GM19452 (cell line): ENCODE results near the gene CLASP1.
"Not testable (repeated sequence)": the region's sequence is repeated elsewhere in the genome, so short reads cannot be mapped to it uniquely, and the experiment has no call there.

ENCODE experiments used
- ATAC-seq: cut with Tn5 transposase; IDR thresholded peaks from one replicate; pipeline ENCODE4 v1.9.1; 2021; ENCODE audit not compliant: unreplicated experiment

CLASP1 gene

DNA sequence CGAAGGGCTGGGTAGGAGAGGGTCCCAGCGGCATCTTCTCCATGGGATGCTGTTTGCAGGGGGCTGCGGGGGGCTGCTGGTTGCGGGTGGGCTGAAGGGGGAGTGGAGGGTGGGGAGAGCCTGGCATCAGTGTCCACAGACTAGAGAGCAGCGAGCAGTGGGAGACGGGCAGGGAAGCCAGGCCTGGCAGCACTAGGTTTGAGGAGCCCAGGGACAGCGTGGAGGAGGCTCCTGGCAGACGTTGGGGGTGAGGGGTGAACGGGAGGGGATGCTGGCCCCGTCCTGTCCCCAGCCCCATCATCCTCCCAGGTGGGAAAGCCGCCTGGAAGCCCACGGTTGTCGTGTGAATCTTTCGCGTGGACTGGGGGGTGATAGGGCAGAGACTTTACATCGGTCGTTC is 316.0 kb downstream of the CLASP1 start:
- ATAC-seq: no peak

DNA sequence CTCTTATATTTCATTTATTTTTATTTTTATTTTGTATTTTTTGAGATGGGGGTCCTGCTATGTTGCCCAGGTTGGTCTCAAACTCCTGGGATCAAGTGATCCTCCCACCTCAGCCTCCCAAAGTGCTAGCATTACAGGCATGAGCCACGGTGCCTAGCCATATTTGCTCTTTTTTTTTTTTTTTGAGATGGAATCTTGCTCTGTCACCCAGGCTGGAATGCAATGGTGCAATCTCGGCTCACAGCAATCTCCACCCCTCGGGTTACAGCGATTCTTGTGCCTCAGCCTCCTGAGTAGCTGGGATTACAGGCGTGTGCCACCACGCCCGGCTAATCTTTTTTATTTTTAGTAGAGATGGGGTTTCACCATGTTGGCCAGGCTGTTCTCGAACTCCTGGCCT is 317.9 kb downstream of the CLASP1 start:
- ATAC-seq: not testable (repeated sequence)

DNA sequence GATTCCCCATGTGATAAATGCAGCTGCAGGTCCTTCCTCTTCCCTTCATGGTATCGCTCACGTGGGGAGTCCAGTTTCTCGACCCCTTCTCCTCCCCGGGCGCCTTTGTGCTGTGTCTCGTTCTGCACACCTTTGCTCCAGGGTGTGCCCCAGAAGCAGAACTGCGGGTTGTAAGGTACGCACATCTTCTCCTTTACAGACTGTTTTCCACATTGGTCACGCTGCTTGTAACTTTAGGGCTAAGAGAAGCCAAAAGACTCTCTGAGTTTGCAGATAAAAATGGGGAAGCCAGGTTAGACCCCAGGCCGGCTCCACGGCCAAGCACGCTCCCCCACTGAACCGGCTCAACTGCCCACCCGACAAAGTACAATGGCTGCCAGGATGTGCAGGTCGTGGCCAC is 318.3 kb downstream of the CLASP1 start:
- ATAC-seq: no peak

DNA sequence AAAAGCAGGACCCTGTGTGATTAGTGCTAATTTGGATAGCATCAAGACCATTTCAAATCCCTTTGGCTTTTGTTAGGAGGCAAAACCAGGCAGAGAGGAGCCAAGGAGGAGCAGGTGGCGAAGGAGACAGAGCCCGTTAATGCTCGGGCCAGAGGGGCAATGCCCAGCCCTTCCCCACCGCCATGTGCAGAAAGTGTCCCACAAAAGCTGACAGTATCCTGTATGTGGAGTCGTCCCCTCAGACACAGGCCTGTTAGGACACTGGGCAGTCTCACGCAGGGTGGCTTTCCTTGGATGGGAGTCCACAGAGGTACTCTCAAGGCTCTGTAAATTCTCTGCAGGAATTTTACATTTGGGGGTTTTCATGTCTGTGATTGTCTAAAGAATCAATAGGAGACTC is 319.5 kb downstream of the CLASP1 start:
- no peak for ATAC-seq

DNA sequence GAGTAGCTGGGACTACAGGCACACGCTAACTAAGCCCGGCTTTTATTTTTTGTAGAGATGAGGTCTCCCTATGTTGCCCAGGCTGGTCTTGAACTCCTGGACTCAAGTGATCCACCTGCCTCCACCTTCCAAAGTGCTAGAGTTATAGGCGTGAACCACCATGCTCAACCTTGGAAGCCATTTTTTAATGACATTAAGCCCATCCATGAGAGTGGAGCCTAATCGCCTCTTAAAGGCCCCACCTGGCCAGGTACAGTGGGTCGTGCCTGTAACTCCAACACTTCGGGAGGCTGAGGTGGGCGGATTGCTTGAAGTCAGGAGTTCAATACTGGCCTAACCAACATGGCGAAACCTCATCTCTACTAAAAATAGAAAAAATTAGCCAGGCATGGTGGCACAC is 322.6 kb downstream of the CLASP1 start:
- no peak for ATAC-seq

DNA sequence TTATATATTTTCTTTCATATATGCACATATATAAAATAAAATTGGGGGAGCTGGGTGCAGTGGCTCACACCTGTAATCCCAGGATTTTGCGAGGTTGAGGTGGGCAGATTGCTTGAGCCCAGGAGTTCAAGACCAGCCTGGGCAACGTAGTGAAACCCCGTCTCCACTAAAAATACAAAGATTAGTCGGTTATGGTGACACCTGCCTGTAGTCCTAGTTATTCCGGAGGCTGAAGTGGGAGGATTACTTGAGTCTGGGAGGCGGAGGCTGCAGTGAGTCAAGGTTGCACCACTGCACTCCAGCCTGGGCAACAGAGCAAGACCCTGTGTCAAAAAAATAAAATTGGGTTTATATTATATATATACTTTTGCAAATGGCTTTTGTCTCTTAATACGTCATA is 324.7 kb downstream of the CLASP1 start:
- no peak for ATAC-seq

DNA sequence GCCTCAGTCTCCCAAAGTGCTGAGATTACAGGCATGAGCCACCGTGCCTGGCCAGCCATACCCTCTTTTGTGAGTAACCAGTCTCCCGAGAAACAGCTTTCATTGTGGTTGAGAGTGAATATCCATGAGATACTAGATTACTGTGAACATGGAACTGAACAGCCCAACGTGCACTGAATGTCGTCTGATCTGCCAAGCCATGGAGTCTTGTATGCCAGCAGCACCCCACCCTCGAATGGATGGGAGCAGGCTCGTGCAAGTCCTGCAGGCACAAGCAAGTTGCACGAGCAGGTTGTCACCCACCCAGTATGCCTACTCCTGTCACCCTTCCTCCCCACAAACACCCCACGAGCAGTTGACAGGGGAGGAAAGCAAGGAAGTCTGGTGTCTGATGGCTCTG is 327.8 kb downstream of the CLASP1 start:
- ATAC-seq: no peak

DNA sequence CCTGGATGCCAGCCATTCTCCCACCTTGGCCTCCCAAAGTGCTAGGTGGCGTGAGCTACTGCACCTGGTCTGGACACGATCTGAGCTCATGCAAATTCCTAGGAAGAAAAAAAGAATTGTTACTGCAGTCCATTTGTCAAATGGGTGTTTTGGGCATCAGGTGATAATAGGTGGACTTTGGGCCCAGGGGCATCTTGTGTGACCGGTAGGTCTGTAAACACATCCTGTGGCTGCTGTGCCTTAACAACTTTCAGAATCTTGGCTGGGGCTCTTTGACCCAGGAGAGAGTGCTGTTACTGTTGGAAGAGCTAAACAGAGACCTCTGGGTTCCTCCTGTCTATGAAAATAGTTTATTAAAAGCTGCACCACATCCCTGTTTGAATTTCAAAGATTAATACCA is 329.3 kb downstream of the CLASP1 start:
- ATAC-seq: no peak

DNA sequence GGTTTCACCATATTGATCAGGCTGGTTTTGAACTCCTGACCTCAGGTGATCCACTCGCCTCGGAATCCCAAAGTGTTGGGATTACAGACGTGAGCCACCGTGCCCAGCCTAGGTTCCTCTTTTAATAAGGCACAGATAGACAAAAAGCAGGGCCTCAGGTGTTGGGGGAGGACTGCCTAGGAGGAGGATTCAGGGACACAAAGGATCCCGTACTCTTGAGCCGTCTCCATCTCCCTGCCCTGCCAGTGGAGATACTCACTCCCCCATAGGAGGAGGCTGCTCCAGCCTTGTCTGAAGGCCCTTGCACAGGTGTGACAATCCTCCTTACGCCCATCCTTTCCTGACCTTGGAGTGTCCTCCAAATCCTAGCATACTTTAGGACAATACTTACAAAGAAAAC is 332.3 kb downstream of the CLASP1 start:
- no peak for ATAC-seq

DNA sequence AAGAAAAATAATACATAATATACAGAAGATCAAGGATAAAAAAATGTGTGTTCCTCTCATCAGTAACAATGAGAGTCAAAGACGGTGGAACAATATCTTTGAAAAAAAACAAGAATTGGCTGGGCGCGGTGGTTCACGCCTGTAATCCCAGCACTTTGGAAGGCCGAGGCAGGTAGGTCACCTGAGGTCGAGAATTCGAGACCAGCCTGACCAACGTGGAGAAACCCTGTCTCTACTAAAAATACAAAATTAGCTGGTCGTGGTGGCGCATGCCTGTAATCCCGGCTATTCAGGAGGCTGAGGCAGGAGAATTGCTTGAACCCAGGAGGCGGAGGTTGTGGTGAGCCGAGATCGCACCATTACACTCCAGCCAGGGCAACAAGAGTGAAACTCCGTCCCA is 335.6 kb downstream of the CLASP1 start:
- not testable (repeated sequence) for ATAC-seq

DNA sequence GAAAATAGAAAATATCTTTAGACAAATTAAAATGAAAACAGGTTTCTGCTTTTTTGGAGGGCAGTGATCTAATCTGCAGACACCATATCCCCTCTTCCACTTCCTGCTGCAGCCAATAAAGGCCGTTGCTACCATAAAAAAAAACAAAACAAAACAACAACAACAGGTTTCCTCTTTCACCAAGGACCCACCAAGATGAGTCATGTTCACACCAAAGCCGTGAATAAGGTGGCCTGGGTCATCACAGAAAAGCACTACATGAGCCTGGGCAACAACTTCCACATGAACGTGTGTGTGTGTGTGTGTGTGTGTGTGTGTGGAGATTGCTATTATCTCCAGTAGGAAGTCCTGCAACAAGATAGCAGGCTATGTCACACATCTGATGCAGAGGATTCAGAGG is 339.5 kb downstream of the CLASP1 start:
- peak; percentile 97 for ATAC-seq

DNA sequence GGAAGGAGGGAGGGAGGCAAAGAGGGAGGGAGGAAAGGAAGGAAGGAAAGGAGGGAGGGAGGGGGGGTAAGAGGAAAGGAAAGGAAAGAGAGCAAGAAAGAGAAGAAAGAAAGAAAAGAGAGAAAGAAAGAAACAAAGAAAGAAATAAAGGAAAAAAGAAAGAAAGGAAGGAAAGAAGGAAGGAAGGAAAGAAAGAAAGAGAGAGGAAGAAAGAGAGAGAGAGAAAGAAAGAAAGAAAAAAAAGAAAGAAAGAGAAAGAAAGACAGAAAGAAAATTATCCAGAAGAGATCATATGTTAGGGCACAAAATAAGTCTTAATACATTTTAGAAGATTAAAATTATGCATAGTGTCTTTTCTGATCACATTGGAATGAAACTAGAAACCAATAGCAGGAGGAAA is 339.9 kb downstream of the CLASP1 start:
- no peak for ATAC-seq

DNA sequence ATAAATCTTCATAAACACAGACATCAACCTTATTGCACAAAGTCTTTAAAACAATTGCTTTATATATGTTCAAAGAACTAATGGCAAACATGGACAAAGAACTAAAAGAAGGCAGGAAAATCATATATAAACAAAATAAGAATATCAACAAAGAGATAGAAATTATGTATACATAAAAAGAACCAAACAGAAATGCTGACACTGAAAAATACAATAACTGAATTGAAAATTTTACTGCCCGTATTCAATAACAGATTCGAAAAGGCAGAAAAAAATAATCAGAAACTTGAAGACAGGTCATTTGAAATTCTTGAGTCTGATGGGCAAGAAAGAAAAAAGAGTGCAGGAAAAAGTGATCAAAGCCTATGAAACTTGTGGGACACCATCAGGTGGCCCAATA is 342.2 kb downstream of the CLASP1 start:
- ATAC-seq: no peak

DNA sequence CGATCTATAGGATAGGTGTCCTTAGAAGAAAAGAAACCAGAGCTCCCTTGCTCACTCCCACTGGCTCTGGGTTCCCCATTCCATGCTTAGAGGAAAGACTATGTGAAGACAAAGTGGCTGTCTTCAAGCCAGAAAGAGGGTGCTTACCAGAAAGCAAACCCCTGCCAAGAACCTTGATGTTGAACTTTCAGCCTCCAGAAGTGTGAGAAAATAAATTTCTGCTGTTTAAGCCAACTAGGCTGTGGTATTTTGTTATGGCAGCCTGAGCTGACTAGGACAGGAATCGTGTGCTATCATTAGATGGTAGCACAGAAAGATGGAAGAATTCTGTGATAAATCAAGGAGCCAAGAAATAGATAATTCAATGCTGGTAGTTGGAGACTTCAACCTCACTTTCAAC is 344.3 kb downstream of the CLASP1 start:
- ATAC-seq: no peak

DNA sequence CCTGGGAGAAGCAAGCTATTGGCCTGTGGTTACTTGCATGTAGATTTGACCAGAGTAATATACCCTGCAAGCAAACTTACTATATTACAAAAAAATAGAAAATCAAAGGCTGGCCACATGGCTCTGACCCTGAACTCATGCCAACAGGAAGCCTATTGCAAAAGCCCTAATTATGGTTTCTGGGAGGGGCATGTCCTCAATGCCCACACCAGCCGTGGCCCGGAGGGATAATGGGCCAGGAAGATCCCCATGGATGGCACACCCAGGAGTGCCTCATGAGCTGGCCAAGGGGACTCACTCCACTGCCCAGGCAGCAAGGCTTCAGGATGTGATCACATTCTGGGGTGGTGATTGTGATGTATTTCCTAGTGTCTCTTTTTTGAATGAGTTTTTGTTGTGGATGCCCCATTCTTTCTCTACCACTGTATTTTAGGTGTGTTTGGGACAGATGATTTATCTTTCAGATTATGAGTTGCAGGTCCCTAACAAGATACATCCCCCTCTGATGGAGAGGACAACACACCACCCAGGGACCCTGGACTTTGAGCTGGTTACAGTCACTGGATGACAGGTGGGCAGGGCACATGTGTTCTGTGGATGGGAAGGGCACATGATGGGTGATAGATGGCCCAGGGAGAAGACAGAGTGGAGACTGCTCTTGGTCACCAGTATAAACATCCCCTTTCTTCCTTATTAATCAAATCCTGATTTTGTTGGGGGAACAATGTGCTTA is 345.6 kb downstream of the CLASP1 start:
- ATAC-seq: no peak

DNA sequence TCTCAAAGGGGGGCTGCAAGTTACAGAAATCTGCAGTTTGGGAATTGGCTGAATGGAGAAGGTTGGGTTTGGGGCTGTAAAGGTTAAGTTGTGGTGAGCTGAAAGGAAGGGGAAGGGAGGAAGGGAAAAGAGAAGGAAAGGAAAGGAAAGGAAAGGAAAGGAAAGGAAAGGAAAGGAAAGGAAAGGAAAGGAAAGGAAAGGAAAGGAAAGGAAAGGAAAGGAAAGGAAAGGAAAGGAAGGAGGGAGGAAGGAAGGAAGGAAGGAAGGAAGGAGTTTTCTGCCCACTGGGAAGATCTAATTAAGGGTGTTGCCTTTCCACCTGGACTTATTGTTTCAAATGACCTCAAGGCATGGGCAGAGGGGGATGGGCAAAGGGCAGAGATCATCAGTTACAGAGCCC is 348.1 kb downstream of the CLASP1 start:
- not testable (repeated sequence) for ATAC-seq

DNA sequence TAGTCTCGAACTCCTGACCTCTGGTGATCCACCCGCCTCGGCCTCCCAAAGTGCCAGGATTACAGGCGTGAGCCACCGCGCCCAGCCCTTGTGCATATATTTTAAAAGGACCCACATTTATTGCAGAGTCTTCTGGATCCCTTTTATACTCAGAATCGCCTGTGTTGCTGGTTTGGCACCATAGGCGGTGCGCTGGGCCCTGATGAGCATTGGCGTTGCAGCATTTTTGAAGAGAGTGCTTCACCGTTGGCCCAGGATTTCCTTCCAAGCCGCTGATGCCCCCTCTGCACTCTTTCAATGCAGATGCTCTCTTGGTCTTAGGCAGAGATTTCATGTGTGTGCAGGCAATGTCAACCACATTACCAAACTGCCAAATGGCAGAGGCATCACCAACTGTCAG is 350.8 kb downstream of the CLASP1 start:
- ATAC-seq: no peak

DNA sequence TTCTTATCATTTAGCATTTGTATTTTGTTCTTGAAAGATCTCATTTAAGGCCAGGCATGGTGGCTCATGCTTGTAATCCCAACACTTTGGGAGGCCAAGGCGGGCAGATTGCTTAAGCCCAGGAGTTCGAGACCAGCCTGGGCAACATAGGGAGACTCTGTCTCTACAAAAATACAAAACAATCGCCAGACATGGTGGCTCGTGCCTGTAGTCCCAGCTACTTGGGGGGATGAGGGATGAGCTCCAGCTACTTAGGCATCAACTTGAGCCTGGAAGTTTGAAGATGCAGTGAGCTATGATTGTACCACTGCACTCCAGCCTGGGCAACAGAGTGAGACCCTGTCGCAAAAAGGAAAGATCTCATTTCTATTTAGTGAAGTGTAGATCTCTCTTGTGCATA is 351.4 kb downstream of the CLASP1 start:
- not testable (repeated sequence) for ATAC-seq

DNA sequence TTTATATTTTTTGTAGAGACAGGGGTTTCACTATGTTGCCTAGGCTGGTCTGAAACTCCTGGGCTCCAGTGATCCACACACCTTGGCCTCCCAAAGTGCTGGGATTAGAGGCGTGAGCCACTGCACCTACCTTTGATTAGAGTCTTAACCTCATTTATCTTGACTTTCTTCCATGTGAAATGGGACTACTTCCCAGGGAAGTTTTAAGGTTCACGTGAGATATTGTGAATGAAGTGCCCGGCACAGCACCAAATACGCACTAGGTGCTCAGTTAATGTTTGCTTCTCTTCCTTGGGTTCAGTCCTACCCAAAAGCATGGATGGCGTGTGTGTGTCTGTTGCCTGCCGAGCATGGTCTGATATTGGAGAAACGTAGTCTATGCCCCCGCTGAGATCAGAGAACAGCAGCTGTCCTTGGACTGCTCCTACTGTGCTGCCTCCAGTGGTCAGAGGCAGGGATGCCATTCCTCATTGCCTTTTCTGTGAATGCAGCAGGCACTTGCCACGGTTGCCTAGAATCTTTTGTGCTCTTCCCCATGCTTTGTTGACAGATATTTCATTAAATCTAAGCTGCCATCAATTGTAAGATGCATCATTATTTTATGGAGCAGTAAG is 351.9 kb downstream of the CLASP1 start:
- ATAC-seq: no peak

DNA sequence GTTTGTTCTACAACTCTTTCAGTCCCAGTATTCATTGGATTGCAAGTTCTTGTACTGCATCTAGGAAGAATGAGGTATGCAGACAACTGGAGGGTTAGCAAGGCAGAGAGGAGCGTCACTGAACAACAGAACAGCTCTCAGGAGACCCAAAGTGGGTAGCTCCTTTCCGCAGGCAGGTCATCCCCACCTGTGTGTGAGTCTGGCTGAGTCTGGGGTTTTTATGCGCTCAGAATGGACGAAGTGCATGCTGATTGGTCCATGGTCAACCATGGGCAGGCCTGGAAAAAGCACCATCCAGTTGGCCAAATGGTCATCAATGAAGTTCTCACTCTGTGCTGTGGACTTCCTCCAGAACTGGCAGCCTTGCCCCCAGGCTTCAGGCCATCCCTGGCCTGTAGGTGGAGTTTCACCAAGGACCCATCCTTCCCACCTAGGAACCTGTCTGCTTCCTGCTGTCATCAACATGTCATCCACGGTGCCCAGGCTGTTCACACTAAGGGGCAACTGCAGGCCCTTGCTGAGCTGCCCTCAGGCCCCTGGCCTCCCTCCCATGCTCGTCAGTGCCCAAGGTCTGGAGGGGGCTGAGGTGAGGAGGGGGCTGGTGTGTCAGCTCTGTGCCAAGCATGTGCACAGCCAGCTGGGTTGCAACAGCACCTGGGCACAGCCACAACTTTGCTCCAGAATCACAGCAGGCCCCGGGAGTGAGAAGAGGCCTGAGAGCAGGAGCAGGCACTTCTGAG is 353.2 kb downstream of the CLASP1 start:
- no peak for ATAC-seq

DNA sequence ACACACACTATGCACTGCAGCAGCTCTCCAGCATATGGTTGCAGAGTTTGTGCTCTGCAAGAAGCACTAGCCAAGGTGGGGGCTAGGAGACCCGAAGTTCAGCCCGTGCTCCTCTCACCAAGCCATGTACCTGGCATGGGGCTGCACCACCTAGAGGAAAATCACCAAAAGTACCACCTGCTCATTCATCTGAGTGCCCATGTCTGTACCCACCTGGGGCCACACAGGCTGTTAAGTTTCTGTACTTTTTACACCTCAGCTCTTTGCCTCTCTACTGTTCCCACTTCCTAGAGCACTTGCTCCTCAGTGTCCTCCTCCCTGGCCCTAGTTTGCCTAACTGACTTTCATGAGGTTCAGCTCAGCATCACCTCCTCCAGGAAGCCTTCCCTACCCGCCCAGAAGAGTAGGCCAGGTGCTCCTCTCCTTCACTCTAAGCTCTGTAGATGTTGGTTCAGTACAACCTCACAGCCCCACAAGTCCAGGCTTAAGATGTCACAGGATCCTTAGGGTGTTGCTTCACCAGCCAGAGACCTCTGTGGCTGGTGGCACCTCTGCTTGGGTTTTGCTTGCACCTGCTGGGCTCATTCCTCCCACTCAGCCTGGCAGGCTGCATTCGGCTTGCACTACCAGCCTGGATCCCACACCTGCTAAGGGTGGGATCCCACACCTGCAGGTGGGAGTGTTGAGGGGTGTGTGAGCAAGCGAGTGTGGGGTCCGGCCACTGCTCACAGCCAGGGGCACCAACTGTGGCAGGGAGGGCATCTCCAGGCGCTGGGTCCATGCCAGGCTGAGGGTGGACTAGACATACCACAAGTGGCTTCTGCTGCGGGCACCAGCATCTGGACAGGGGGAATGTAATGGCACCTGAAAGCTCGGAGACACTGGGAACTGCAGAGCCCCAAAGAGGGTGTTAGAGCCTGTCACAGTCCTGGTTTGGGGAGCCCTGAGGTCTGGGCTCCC is 354.1 kb downstream of the CLASP1 start:
- no peak for ATAC-seq
